Central memory CD8-positive, alpha-beta T cell (primary cell): ENCODE data around the gene GRP.
A peak's percentile ranks its signal among the peaks of the same experiment; 100 is the strongest.
"Not testable (repeated sequence)": the region's sequence is repeated elsewhere in the genome, so short reads cannot be mapped to it uniquely, and the experiment has no call there.

Experiments
- ATAC-seq: fragments of 150-1000 bp; cut with Tn5 transposase; replicated peaks from 2 replicates; pipeline ENCODE4 v1.10.0; 2022; ENCODE audit warnings: mild to moderate bottlenecking, moderate FRiP score, moderate number of reproducible peaks; ENCODE audit not compliant: poor library complexity, severe bottlenecking; ENCODE audit errors: extremely low read depth
- DNase-seq, 2 donors: peaks; one replicate each; pipeline ENCODE4 v3.0.0; 2021; ENCODE audit warnings: low spot score in 2 of 2
- H3K27ac Mint-ChIP-seq: one replicate; pipeline ENCODE4 v1.8.0; 2022; ENCODE audit warnings: low read depth, mild to moderate bottlenecking, moderate library complexity, mixed read lengths
- H3K27me3 Mint-ChIP-seq: one replicate; pipeline ENCODE4 v1.8.0; 2022; ENCODE audit warnings: mixed read lengths
- H3K36me3 Mint-ChIP-seq: one replicate; pipeline ENCODE4 v1.8.0; 2022; ENCODE audit warnings: mild to moderate bottlenecking, moderate library complexity, mixed read lengths; ENCODE audit not compliant: insufficient read depth
- H3K4me1 Mint-ChIP-seq: one replicate; pipeline ENCODE4 v1.8.0; 2022; ENCODE audit warnings: mixed read lengths
- H3K4me3 Mint-ChIP-seq: one replicate; pipeline ENCODE4 v1.8.0; 2022; ENCODE audit warnings: mild to moderate bottlenecking, moderate library complexity, mixed read lengths
- H3K9me3 Mint-ChIP-seq: one replicate; pipeline ENCODE4 v1.8.0; 2022; ENCODE audit warnings: mixed read lengths

GRP gene

GRCh38 chr18:59232309-59233016, 12.5 kb downstream of the GRP start:
- Mint-ChIP-seq H3K36me3 (no peaks in the 10 kb centered on the region), H3K9me3 (no peaks in the 10 kb centered on the region), H3K27ac (no peak overlapping the region), H3K27me3 (peaks cover 57% of the 10 kb centered on the region), H3K4me1 (no peaks in the 10 kb centered on the region), H3K4me3 (no peak overlapping the region)
- ATAC-seq (no peak), DNase-seq (no peak)

- Mint-ChIP-seq H3K4me1 (no peaks in the 10 kb centered on the region), H3K27me3 (peaks cover 56% of the 10 kb centered on the region), H3K4me3 (no peak overlapping the region), H3K9me3 (no peaks in the 10 kb centered on the region), H3K27ac (no peak overlapping the region), H3K36me3 (no peaks in the 10 kb centered on the region)
- DNase-seq (no peak), ATAC-seq (no peak)
Observed at GRCh38 chr18:59233017-59233410, 13.1 kb downstream of the GRP start.

- peaks cover 58% of the 10 kb centered on the region for H3K27me3 Mint-ChIP-seq
- no peaks in the 10 kb centered on the region for H3K36me3 Mint-ChIP-seq
- ATAC-seq (no peak), DNase-seq (no peak)
- H3K27ac Mint-ChIP-seq, result no peak overlapping the region
- no peaks in the 10 kb centered on the region for H3K4me1 Mint-ChIP-seq
- H3K9me3 Mint-ChIP-seq, result peaks cover 3% of the 10 kb centered on the region
- no peak overlapping the region for H3K4me3 Mint-ChIP-seq
Observed at GRCh38 chr18:59238385-59238784, 18.4 kb downstream of the GRP start.

- no peak for DNase-seq
- Mint-ChIP-seq H3K4me3 (no peak overlapping the region), H3K4me1 (no peaks in the 10 kb centered on the region), H3K27me3 (peaks cover 67% of the 10 kb centered on the region), H3K27ac (no peak overlapping the region), H3K36me3 (no peaks in the 10 kb centered on the region), H3K9me3 (peaks cover 3% of the 10 kb centered on the region)
- no peak for ATAC-seq
Observed at GRCh38 chr18:59239642-59240041, 19.7 kb downstream of the GRP start.

- Mint-ChIP-seq H3K27me3 (peaks cover 65% of the 10 kb centered on the region), H3K36me3 (no peaks in the 10 kb centered on the region), H3K4me3 (no peak overlapping the region), H3K9me3 (peaks cover 3% of the 10 kb centered on the region), H3K27ac (no peak overlapping the region), H3K4me1 (no peaks in the 10 kb centered on the region)
- DNase-seq (no peak), ATAC-seq (no peak)
Observed at GRCh38 chr18:59242906-59243305, 22.9 kb downstream of the GRP start.

- ATAC-seq, result no peak
- peaks cover 52% of the 10 kb centered on the region for H3K27me3 Mint-ChIP-seq
- H3K9me3 Mint-ChIP-seq, result no peaks in the 10 kb centered on the region
- H3K4me1 Mint-ChIP-seq, result no peaks in the 10 kb centered on the region
- no peak overlapping the region for H3K4me3 Mint-ChIP-seq
- H3K36me3 Mint-ChIP-seq, result no peaks in the 10 kb centered on the region
- DNase-seq, result no peak
- no peak overlapping the region for H3K27ac Mint-ChIP-seq
Observed at GRCh38 chr18:59246796-59247195, 26.8 kb downstream of the GRP start.

GRCh38 chr18:59249199-59249774, 29.3 kb downstream of the GRP start:
- no peak for ATAC-seq
- DNase-seq, result no peak
- H3K4me3 Mint-ChIP-seq, result no peak overlapping the region
- H3K27me3 Mint-ChIP-seq, result peaks cover 64% of the 10 kb centered on the region
- H3K36me3 Mint-ChIP-seq, result no peaks in the 10 kb centered on the region
- no peaks in the 10 kb centered on the region for H3K9me3 Mint-ChIP-seq
- no peak overlapping the region for H3K27ac Mint-ChIP-seq
- no peaks in the 10 kb centered on the region for H3K4me1 Mint-ChIP-seq

- not testable (repeated sequence) for H3K27ac Mint-ChIP-seq, ATAC-seq, H3K9me3 Mint-ChIP-seq, DNase-seq, H3K36me3 Mint-ChIP-seq, H3K4me1 Mint-ChIP-seq, H3K4me3 Mint-ChIP-seq
- H3K27me3 Mint-ChIP-seq, result peaks cover 57% of the 10 kb centered on the region
Observed at GRCh38 chr18:59255491-59255890, 35.5 kb downstream of the GRP start.

GRCh38 chr18:59261842-59262241, 41.9 kb downstream of the GRP start:
- H3K4me3 Mint-ChIP-seq, DNase-seq, H3K9me3 Mint-ChIP-seq, H3K36me3 Mint-ChIP-seq, H3K27ac Mint-ChIP-seq, ATAC-seq: not testable (repeated sequence)
- H3K27me3 Mint-ChIP-seq, result peaks cover 77% of the 10 kb centered on the region
- peaks cover 11% of the 10 kb centered on the region for H3K4me1 Mint-ChIP-seq

- not testable (repeated sequence) for H3K36me3 Mint-ChIP-seq, ATAC-seq, H3K27ac Mint-ChIP-seq, H3K9me3 Mint-ChIP-seq, H3K4me3 Mint-ChIP-seq, DNase-seq
- peaks cover 81% of the 10 kb centered on the region for H3K27me3 Mint-ChIP-seq
- H3K4me1 Mint-ChIP-seq, result peaks cover 11% of the 10 kb centered on the region
Observed at GRCh38 chr18:59262243-59262642, 42.3 kb downstream of the GRP start.

- Mint-ChIP-seq H3K36me3 (no peaks in the 10 kb centered on the region), H3K4me1 (peaks cover 18% of the 10 kb centered on the region), H3K9me3 (no peaks in the 10 kb centered on the region), H3K4me3 (no peak overlapping the region), H3K27ac (no peak overlapping the region), H3K27me3 (peaks cover 81% of the 10 kb centered on the region)
- ATAC-seq (no peak), DNase-seq (no peak)
Observed at GRCh38 chr18:59263661-59264060, 43.7 kb downstream of the GRP start.

GRCh38 chr18:59264121-59264571, 44.2 kb downstream of the GRP start:
- Mint-ChIP-seq H3K27ac (no peak overlapping the region), H3K4me1 (peaks cover 20% of the 10 kb centered on the region), H3K9me3 (no peaks in the 10 kb centered on the region)

GRCh38 chr18:59264651-59265245, 44.8 kb downstream of the GRP start:
- H3K27ac Mint-ChIP-seq, result no peak overlapping the region
- H3K36me3 Mint-ChIP-seq, result no peaks in the 10 kb centered on the region
- H3K4me1 Mint-ChIP-seq, result peaks cover 25% of the 10 kb centered on the region

More at GRCh38 chr18:59264121-59264571, 44.2 kb downstream of the GRP start:
- ATAC-seq (no peak), DNase-seq (no peak)
- Mint-ChIP-seq H3K4me3 (no peak overlapping the region), H3K36me3 (no peaks in the 10 kb centered on the region), H3K27me3 (peaks cover 81% of the 10 kb centered on the region)

More at GRCh38 chr18:59264651-59265245, 44.8 kb downstream of the GRP start:
- peak overlapping the region; percentile 37 for H3K4me3 Mint-ChIP-seq
- ATAC-seq, result no peak
- H3K27me3 Mint-ChIP-seq, result peaks cover 81% of the 10 kb centered on the region
- DNase-seq, result no peak
- no peaks in the 10 kb centered on the region for H3K9me3 Mint-ChIP-seq
